Astrocyte of the cerebellum (primary cell): ENCODE measurements around the gene HTRA2.

Experiments
- DNase-seq: peaks from one replicate; pipeline ENCODE4 v3.0.0-alpha.2; 2011; ENCODE audit warnings: low read depth
- H3K4me3 ChIP-seq: 2 replicates; pipeline ENCODE4 v1.5.1; 2011; ENCODE audit warnings: mild to moderate bottlenecking, low read depth, low read length, moderate library complexity
- CTCF ChIP-seq: IDR thresholded peaks from 2 replicates; pipeline ENCODE4 v1.5.1; 2012; ENCODE audit warnings: low read length, low read depth, moderate library complexity, mild to moderate bottlenecking; ENCODE audit errors: missing control alignments
- in situ Hi-C: cut with HindIII; loops from 2 replicates; pipeline ENCODE4 v1.10.0; 2017; ENCODE audit warnings: low sequenced_read_pairs

Gene HTRA2

GRCh38 chr2:74578408-74578807, 48.7 kb downstream of the HTRA2 start:
- in situ Hi-C loops, result loop anchor here (5.0 kb wide), 1 partner anchor 86 kb away; no protein-coding TSS in a partner anchor
- no peak overlapping the region for H3K4me3 ChIP-seq
- no peak for DNase-seq
- TF ChIP-seq CTCF, result no peak

- in situ Hi-C loops, result no loop called here
- no peak overlapping the region for H3K4me3 ChIP-seq
- no peak for DNase-seq
- TF ChIP-seq CTCF, result no peak
These were observed 51.7 kb downstream of the HTRA2 start for GRCh38 chr2:74581463-74581862.

GRCh38 chr2:74582184-74582583, 52.5 kb downstream of the HTRA2 start:
- DNase-seq, result no peak
- no peak for TF ChIP-seq CTCF
- no peak overlapping the region for H3K4me3 ChIP-seq
- in situ Hi-C loops, result no loop called here
